ENCODE results near the gene TXNDC12. TPM values are rescaled to one million over a fixed set of nuclear protein-coding genes. Genes with fewer than 3 reads are reported as not detected.

The TXNDC12 gene
- total RNA-seq, 1 experiment from 2014 or later, result 102 TPM

DNA sequence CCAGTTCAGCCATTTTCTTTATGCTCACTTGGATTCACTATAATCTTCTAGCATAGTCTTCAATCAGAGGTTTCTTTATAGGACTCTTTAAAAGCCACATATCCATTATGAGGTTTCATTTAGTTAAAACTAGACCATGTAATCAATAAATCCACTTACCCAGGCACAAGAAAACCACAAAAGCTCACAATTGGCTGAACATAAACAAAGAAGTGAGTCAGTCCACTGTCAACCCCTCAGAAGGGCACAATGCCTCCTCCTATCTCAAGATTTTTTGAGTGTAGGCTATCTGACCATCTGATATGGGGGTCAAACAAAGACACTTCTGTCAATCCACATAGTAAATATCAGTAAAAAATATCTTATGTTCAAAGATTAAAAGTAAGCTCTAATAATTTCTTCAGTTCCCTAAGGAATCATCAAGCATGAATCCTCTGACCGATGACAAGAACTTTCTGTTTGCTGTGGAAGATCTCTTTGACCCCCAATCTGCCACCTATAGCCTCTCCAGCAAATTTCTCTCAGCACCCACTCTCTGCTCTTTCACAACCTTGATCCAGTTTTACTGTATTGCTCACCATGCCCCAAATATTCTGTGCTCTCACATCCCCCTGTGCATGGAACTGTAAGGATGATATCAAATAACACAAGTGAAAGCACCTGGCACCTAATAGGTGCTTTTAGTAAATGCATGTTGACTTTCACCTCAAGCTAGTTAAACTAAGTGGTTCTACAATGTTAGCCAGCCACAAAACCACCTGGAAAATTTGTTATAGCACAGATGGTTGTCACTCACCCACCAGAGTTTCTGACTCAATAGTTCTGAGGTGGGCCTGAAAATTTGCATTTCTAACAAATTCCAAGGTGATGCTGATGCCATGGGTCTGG lies 81.2 kb downstream of the TXNDC12 start:
- TF ChIP-seq, protein P1, sequence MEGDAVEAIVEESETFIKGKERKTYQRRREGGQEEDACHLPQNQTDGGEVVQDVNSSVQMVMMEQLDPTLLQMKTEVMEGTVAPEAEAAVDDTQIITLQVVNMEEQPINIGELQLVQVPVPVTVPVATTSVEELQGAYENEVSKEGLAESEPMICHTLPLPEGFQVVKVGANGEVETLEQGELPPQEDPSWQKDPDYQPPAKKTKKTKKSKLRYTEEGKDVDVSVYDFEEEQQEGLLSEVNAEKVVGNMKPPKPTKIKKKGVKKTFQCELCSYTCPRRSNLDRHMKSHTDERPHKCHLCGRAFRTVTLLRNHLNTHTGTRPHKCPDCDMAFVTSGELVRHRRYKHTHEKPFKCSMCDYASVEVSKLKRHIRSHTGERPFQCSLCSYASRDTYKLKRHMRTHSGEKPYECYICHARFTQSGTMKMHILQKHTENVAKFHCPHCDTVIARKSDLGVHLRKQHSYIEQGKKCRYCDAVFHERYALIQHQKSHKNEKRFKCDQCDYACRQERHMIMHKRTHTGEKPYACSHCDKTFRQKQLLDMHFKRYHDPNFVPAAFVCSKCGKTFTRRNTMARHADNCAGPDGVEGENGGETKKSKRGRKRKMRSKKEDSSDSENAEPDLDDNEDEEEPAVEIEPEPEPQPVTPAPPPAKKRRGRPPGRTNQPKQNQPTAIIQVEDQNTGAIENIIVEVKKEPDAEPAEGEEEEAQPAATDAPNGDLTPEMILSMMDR (IDR thresholded peaks at IDR 0.05; ENCODE audit: unreplicated experiment), result no peak
- no peaks in the 10 kb centered on the region for H3K36me3 Mint-ChIP-seq (ENCODE audit: insufficient read depth, unreplicated experiment)
- H3K4me3 Mint-ChIP-seq (ENCODE audit: unreplicated experiment), result no peak overlapping the region
- BruUV-seq (replicated peaks), result no TSS peak
- POLR2A ChIA-PET, result interaction anchor here (0.6 to 0.7 kb wide), 3 partner anchors 77 to 227 kb away, joined by 3 to 4 read pairs (median 3); no protein-coding TSS in a partner anchor
- no peaks in the 10 kb centered on the region for H3K27me3 Mint-ChIP-seq (ENCODE audit: insufficient read depth, unreplicated experiment)
- H3K27ac Mint-ChIP-seq (ENCODE audit: low read depth, unreplicated experiment), result no peak overlapping the region
- H3K4me1 Mint-ChIP-seq (ENCODE audit: insufficient read depth, unreplicated experiment), result no peaks in the 10 kb centered on the region
- intact Hi-C loops (cut with micrococcal nuclease), result no loop called here
- H3K9me3 Mint-ChIP-seq (ENCODE audit: unreplicated experiment), result no peaks in the 10 kb centered on the region
- no peak for DNase-seq (ENCODE audit: unreplicated experiment)
- CTCF ChIA-PET, result interaction anchor here (0.5 kb wide), 1 partner anchor 56 kb away, joined by 3 read pairs; no protein-coding TSS in a partner anchor

Other genes with a start within 250 kb of the TXNDC12 start
- 168 and 176 TPM in 2 replicates for gene NRDC, start 176.5 kb downstream of the TXNDC12 start, total RNA-seq (2022)
- gene RAB3B, start 64.5 kb downstream of the TXNDC12 start, total RNA-seq (2022), result 0.02 and 0.05 TPM in 2 replicates
- gene KTI12, start 21.4 kb downstream of the TXNDC12 start, total RNA-seq (2022), result 6.5 and 7.0 TPM in 2 replicates
- 76.0 and 77.0 TPM in 2 replicates for gene BTF3L4, start 1.1 kb upstream of the TXNDC12 start, total RNA-seq (2022)
- gene ZFYVE9, start 86.9 kb upstream of the TXNDC12 start, total RNA-seq (2022), result 21.9 and 23.9 TPM in 2 replicates

Measured in MCF 10A (cell line).